ENCODE results near the gene NPEPL1. TPM values are rescaled to one million over a fixed set of nuclear protein-coding genes. Genes with fewer than 3 reads are reported as not detected.
"Not testable (repeated sequence)": the region's sequence is repeated elsewhere in the genome, so short reads cannot be mapped to it uniquely, and the experiment has no call there.

NPEPL1 gene
- total RNA-seq, 1 donor from 2014 or later = 23.3 TPM

DNA sequence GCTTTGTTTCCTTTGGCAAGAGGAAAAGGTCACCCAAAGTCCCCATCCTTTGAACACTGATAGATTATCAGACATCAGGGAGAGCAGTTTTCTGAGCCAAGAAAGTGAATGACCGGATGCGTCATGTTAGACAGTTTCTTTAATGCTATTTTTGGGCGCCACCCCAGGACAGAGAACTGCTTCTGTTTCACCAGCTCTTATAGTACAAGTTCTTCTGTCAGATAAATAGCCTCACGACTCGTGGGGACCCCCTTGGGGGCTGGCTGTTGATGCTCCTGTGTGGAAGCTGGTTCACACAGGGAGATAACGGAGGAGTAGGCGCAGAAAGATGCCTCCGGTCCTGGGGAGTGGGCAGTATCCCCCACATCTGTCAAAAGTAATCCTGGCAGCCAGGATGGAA, 54.6 kb downstream of the NPEPL1 start:
- intact Hi-C loops (cut with DNase I) = no loop called here
- DNase-seq (ENCODE audit: missing footprints) = no peak

GRCh38 chr20:58748618-58749017, 56.0 kb downstream of the NPEPL1 start:
- intact Hi-C loops (cut with DNase I) = no loop called here
- ATAC-seq (no peak), DNase-seq (ENCODE audit: missing footprints) (no peak)

More for the DNA sequence above, 54.6 kb downstream of the NPEPL1 start:
- no peak for ATAC-seq

DNA sequence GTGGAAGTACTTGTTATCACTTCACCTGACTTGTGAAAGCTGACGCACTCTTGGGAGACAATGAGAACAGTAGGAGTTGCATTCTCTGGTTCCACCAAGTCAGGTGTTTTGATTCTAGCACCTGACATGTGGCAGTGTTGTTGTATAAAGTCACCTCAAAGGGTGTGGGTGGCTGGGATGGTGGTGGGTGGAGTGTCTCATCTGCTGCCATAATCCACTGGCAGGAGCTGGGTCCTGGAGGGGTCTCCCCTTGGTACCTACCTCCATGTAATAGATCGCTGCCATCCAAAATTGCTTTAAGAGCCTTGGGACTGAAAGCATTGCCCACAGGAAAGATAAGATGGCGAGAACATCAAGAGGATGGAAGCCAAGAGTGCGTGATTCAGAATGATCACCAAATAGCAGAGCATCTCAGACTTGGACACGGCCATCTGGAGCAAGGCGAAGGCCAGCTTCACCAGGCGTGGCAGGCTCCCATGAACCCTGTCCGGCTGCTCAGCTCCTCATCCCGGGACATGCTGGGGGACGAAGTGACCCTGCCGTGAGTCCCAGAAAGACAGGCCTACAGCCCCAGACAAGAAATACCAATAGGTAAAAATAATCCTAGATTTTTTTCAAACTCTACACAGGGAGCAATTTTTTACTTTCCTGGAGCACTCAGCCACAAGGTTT, 56.6 kb downstream of the NPEPL1 start:
- ATAC-seq = no peak
- intact Hi-C loops (cut with DNase I) = no loop called here

DNA sequence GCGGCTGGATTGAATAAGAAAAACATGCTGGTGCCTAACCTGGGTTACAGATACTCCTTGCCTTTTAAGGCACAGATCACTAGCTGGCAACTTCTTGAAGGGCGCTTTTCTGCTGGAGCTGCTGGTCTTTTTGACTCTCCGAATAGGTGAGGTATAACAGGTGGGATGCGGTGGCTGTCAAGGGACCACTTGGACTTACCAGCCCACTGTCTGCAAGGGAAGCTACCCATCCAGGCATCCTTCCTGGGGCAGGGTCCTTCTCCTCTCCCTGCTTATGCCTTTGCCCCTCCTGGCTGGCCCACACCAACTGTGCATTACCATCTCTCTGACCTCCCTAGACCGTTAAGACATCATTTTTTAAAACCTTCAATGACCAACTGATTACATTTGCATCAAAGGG, 57.4 kb downstream of the NPEPL1 start:
- no peak for DNase-seq (ENCODE audit: missing footprints)
- intact Hi-C loops (cut with DNase I) = no loop called here

More for the DNA sequence above, 56.6 kb downstream of the NPEPL1 start:
- no peak for DNase-seq (ENCODE audit: missing footprints)

DNA sequence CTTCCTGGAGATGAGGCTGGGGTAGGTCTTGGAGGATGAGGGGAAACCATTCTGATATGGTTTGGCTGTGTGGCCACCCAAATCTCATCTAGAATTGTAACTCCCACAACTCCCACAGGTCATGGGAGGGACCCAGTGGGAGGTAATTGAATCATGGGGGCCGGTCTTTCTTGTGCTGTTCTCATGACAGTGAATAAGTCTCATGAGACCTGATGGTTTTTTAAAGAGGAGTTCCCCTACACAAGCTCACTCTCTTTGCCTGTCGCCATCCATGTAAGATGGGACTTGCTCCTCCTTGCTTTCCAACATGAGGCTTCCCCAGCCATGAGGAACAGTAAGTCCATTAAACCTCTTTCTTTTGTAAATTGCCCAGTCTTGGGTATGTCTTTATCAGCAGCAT, 58.1 kb downstream of the NPEPL1 start:
- DNase-seq (ENCODE audit: missing footprints); ATAC-seq; intact Hi-C loops (cut with DNase I): not testable (repeated sequence)

More for the DNA sequence above, 57.4 kb downstream of the NPEPL1 start:
- ATAC-seq = no peak

GRCh38 chr20:58751979-58752378, 59.4 kb downstream of the NPEPL1 start:
- DNase-seq (ENCODE audit: missing footprints) (no peak), ATAC-seq (no peak)
- intact Hi-C loops (cut with DNase I) = no loop called here

- ATAC-seq = no peak
- intact Hi-C loops (cut with DNase I) = no loop called here
- DNase-seq (ENCODE audit: missing footprints) = no peak
Observed at GRCh38 chr20:58752565-58752964, 60.0 kb downstream of the NPEPL1 start.

DNA sequence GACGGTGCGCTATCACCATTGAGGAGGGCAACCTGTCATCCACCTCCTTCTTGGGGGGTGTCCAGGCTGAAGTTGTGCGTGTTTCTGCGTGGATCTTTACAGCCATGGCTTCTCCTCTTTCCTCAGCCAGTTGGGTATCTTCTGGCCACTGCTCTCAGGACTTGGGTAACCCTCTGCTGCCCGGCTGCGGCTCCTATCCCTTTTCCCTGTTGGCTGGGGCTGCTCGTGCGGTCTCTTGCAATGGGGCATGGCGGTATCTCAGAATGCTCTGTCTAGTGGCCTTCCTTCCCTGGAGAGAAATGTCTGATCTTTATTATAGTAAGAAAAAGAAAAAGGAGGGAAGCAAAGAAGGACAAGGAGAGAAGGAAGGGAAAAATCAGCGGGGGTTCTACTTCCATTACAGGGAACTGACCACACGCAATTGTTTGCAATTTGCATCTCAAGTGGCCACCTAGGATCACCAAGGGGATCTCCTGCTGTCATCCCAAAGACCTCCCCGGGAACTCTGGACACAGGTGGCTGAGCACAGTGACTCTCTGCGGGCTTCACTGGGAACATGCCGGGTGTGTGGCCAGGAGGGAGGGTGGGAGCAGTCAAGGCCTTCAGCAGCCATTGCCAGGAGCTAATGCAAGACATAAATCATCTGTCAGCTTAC, 60.8 kb downstream of the NPEPL1 start:
- DNase-seq (ENCODE audit: missing footprints) (no peak), ATAC-seq (no peak)
- intact Hi-C loops (cut with DNase I) = no loop called here

DNA sequence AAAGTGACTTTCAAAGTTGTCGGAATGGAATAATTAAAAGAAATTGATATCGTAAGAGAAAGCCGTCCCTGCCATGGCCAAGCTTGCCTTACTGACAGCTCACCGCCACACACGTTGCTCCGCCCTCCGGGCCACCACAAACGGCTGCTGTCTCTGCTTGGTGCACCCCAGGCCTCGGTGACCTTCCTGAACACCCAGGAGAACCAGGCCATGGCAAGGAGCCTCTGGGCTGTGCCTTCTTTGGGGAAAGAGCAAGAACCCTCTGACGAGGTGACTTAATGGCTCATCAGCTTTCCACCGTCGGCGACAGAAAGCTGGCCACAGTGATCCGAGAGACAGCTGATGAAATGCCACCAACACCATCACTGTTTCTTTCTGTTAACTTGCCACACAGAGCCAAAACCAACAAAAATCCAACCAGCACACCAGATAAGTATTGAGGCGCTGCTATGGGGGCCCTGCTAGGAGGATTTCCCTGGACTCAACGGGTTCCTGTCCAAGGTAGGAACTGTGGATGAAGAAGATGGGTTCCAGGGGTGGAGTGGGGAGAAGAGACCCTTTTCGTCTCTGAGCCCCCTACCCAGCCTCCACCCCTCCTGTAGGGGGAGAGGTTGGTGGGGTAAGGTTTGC, 61.4 kb downstream of the NPEPL1 start:
- intact Hi-C loops (cut with DNase I) = no loop called here
- DNase-seq (ENCODE audit: missing footprints) (no peak), ATAC-seq (no peak)

- intact Hi-C loops (cut with DNase I) = no loop called here
- DNase-seq (ENCODE audit: missing footprints) (no peak), ATAC-seq (no peak)
Observed at GRCh38 chr20:58754584-58754983, 62.0 kb downstream of the NPEPL1 start.

- no peak for DNase-seq (ENCODE audit: missing footprints)
- intact Hi-C loops (cut with DNase I) = no loop called here
- ATAC-seq = no peak
Observed at GRCh38 chr20:58755062-58755697, 62.6 kb downstream of the NPEPL1 start.

GRCh38 chr20:58755766-58756449, 63.3 kb downstream of the NPEPL1 start:
- DNase-seq (ENCODE audit: missing footprints) (no peak), ATAC-seq (no peak)
- intact Hi-C loops (cut with DNase I) = no loop called here

DNA sequence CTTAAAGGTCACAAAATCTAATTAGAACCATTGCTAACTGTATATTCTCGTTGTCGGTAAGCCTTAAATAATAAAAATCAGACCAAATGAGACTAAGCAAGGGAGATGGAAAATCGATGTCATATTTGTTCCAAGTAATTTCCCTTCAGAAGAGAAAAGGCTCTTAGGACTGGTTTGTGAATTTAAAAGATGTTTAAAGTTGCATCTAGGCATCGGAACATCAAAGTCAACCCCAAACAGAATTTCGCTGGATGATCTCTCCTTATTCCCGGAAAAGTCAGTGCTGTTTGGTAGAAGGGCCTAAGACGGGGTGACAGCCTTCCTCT, 63.8 kb downstream of the NPEPL1 start:
- no peak for ATAC-seq
- no peak for DNase-seq (ENCODE audit: missing footprints)
- intact Hi-C loops (cut with DNase I) = no loop called here

GRCh38 chr20:58757647-58758046, 65.0 kb downstream of the NPEPL1 start:
- intact Hi-C loops (cut with DNase I); DNase-seq (ENCODE audit: missing footprints); ATAC-seq: not testable (repeated sequence)

GRCh38 chr20:58759947-58760346, 67.3 kb downstream of the NPEPL1 start:
- ATAC-seq (no peak), DNase-seq (ENCODE audit: missing footprints) (no peak)
- intact Hi-C loops (cut with DNase I) = no loop called here

DNA sequence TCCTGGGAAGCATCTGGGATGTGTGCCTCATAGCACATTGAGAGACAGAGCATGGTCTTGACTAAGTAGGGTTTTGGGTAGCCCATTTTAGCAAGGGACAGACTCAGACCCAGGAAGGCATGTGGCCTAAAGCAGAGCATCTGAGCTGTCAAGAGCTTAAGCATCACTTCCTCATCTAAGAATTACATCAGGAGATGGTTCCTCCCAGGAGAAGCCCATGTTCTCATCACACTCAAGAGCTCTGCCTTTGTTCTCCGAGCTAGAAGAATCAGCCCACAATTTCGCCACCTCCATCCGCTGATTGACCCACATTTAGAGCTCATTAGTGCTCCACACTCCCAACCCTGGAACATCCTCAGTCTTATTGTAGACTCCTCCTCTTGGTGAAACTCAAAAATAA, 68.3 kb downstream of the NPEPL1 start:
- intact Hi-C loops (cut with DNase I) = no loop called here
- no peak for DNase-seq (ENCODE audit: missing footprints)
- ATAC-seq = no peak

GRCh38 chr20:58762120-58762519, 69.5 kb downstream of the NPEPL1 start:
- DNase-seq (ENCODE audit: missing footprints) (no peak), ATAC-seq (no peak)
- intact Hi-C loops (cut with DNase I) = no loop called here

DNA sequence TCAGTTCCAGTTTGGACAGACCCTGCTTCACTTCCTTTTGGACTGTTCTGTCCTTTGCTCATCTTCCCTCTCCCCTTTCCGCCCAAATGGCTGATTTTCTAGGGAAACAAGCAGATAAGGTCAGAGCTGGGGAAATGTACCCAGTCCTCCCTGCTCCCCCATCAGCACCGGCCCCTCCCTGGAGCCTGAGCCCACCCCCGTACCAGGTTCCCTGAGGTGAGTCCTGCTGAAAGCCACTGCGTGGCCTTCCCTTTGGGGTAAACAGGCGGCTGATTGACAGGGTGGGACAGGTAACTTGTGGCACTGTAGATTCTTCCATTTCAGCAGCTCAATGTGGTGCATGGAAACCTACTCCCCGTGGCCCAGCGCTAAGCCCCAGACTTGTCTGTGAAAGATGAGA, 70.5 kb downstream of the NPEPL1 start:
- no peak for ATAC-seq
- intact Hi-C loops (cut with DNase I) = no loop called here
- DNase-seq (ENCODE audit: missing footprints) = no peak
